Gastroesophageal sphincter (tissue), 3 donors: ENCODE results near the gene CCDC178.

Source experiments
- POLR2A ChIP-seq, 2 donors: fragments of 450-650 bp; IDR thresholded peaks; one replicate each; pipeline ENCODE4 v1.6.1; 2017; ENCODE audit warnings: antibody characterized with exemption in 2 of 2, mild to moderate bottlenecking in 2 of 2, moderate library complexity in 1 of 2
- POLR2AphosphoS5 ChIP-seq: sonication (generic); formaldehyde crosslinking; IDR thresholded peaks from one replicate; pipeline ENCODE4 v1.6.1; 2017; ENCODE audit warnings: antibody characterized with exemption
- TF ChIP-seq, protein P1 (sequence below), 4 experiments: fragments of 200-600 bp in 2 of 4; fragments of 450-650 bp in 2 of 4; sonication (generic) in 1 of 4; IDR thresholded peaks; one replicate each; pipeline ENCODE4 v1.5.1; 2017 to 2019; ENCODE audit warnings: antibody characterized with exemption in 4 of 4, mild to moderate bottlenecking in 2 of 4, moderate library complexity in 2 of 4

DNA sequence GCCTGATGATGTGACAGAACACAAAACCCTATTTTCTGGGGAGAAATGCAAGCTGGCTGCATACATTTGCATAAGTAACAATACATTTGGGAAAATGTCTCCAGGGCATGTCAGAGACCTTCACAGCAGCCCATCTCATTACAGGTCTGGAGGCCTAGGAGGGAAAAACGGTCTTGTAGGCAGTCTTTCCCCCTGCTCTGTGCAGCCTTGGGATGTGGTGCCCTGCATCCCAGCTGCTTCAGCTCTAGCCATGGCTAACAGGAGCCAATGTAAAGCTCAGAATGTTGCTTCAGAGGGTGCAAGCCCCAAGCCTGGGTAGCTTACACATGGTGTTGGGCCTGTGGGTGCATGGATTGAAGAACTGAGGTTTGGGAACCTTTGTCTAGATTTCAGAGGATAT is 133.0 kb downstream of the CCDC178 start:
- TF ChIP-seq, protein P1, sequence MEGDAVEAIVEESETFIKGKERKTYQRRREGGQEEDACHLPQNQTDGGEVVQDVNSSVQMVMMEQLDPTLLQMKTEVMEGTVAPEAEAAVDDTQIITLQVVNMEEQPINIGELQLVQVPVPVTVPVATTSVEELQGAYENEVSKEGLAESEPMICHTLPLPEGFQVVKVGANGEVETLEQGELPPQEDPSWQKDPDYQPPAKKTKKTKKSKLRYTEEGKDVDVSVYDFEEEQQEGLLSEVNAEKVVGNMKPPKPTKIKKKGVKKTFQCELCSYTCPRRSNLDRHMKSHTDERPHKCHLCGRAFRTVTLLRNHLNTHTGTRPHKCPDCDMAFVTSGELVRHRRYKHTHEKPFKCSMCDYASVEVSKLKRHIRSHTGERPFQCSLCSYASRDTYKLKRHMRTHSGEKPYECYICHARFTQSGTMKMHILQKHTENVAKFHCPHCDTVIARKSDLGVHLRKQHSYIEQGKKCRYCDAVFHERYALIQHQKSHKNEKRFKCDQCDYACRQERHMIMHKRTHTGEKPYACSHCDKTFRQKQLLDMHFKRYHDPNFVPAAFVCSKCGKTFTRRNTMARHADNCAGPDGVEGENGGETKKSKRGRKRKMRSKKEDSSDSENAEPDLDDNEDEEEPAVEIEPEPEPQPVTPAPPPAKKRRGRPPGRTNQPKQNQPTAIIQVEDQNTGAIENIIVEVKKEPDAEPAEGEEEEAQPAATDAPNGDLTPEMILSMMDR (IDR thresholded peaks at IDR 0.05), result no peak
- TF ChIP-seq POLR2AphosphoS5 (no peak), POLR2A (IDR thresholded peaks at IDR 0.05) (no peak)
